Right lobe of liver (tissue), 4 donors: ENCODE results near the gene PCDHGB2.

Source experiments
- POLR2A ChIP-seq: fragments of 450-650 bp; IDR thresholded peaks from one replicate; pipeline ENCODE4 v1.6.1; 2017; ENCODE audit warnings: antibody characterized with exemption, mild to moderate bottlenecking
- TF ChIP-seq, protein P1 (sequence below), 4 donors: fragments of 200-600 bp in 3 of 4; fragments of 450-650 bp in 1 of 4; IDR thresholded peaks; one replicate each; pipeline versions ENCODE4 v1.5.1 to v1.8.0; 2016 to 2022; ENCODE audit warnings: antibody characterized with exemption in 4 of 4, mild to moderate bottlenecking in 2 of 4
- donor health status: DM: no; HTN: no; CAD: no.
- donor health status: DM: no; HTN: no; CAD: no.
- donor health status: DM: no; HTN: yes; CAD: no.

DNA sequence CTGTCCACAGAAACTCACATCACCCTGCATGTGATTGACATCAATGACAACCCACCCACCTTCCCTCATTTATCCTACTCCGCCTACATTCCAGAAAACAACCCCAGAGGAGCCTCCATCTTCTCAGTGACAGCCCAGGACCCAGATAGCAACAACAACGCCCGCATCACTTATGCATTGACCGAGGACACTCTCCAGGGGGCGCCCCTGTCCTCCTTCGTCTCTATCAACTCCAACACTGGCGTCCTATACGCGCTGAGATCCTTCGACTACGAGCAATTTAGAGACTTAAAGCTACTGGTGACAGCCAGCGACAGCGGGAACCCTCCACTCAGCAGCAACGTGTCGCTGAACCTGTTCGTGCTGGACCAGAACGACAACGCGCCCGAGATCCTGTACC, 14.5 kb upstream of the PCDHGB2 start:
- TF ChIP-seq, protein P1, sequence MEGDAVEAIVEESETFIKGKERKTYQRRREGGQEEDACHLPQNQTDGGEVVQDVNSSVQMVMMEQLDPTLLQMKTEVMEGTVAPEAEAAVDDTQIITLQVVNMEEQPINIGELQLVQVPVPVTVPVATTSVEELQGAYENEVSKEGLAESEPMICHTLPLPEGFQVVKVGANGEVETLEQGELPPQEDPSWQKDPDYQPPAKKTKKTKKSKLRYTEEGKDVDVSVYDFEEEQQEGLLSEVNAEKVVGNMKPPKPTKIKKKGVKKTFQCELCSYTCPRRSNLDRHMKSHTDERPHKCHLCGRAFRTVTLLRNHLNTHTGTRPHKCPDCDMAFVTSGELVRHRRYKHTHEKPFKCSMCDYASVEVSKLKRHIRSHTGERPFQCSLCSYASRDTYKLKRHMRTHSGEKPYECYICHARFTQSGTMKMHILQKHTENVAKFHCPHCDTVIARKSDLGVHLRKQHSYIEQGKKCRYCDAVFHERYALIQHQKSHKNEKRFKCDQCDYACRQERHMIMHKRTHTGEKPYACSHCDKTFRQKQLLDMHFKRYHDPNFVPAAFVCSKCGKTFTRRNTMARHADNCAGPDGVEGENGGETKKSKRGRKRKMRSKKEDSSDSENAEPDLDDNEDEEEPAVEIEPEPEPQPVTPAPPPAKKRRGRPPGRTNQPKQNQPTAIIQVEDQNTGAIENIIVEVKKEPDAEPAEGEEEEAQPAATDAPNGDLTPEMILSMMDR (IDR thresholded peaks at IDR 0.05): no peak
- no peak for TF ChIP-seq POLR2A
